ENCODE measurements around the gene WDR89. TPM values are rescaled to one million over a fixed set of nuclear protein-coding genes. Genes with fewer than 3 reads are reported as not detected.

The WDR89 gene
- 10 to 100 TPM; 10.1 to 17.9 TPM for total RNA-seq
- 1 to 10 TPM; 7.0 to 7.4 TPM for polyA plus RNA-seq
- long read RNA-seq, donor 1, transcript WDR89-204 (1 exons, 2,935 nt): major isoform, 8 of 20 reads
- long read RNA-seq, donor 1, partial matches to known transcripts: 0 of 20 reads
- long read RNA-seq, donor 1, other reads (novel, unspliced or antisense): 11 of 20 reads
- long read RNA-seq, donor 2, transcript WDR89-204 (1 exons, 2,935 nt): major isoform, 6 of 6 reads
- long read RNA-seq, donor 2, partial matches to known transcripts: 0 of 6 reads
- long read RNA-seq, donor 2, other reads (novel, unspliced or antisense): 0 of 6 reads
- long read RNA-seq, donor 3, transcript WDR89-204 (1 exons, 2,935 nt): major isoform, 5 of 5 reads
- long read RNA-seq, donor 3, partial matches to known transcripts: 0 of 5 reads
- long read RNA-seq, donor 3, other reads (novel, unspliced or antisense): 0 of 5 reads
- long read RNA-seq, donor 4, transcript WDR89-204 (1 exons, 2,935 nt): major isoform, 10 of 10 reads
- long read RNA-seq, donor 4, partial matches to known transcripts: 0 of 10 reads
- long read RNA-seq, donor 4, other reads (novel, unspliced or antisense): 0 of 10 reads
- long read RNA-seq, donor 5, transcript WDR89-204 (1 exons, 2,935 nt): major isoform, 17 of 40 reads
- long read RNA-seq, donor 5, partial matches to known transcripts: 13 of 40 reads
- long read RNA-seq, donor 5, other reads (novel, unspliced or antisense): 10 of 40 reads

- 0% methylated on average over 60 of the region's 60 CpGs for WGBS, 2 donors
- peak; percentile 96 for ATAC-seq (ENCODE audit: insufficient read depth, low FRiP score)
- no peak for TF ChIP-seq CTCF (IDR thresholded peaks at IDR 0.05; ENCODE audit: control extremely low read depth, extremely low read depth)
Measured at GRCh38 chr14:63641473-63642228, at the start of gene WDR89. Gene WDR89 (minus strand): TSS chr14:63641871. CDS start chr14:63599942, 41,929 bp downstream.

GRCh38 chr14:63689132-63689531 is 47.5 kb upstream of the WDR89 start:
- Histone ChIP-seq H3K4me3 (no peak overlapping the region), H3K27me3 (ENCODE audit: control insufficient read depth in 3 of 3, insufficient read depth in 3 of 3, low read length in 2 of 3) (no peaks in the 10 kb centered on the region), H3K9me3 (ENCODE audit: control insufficient read depth in 4 of 4, insufficient read depth in 3 of 4, low read length in 3 of 4) (no peaks in the 10 kb centered on the region), H3K9ac (ENCODE audit: insufficient read depth in 1 of 2, low read length in 2 of 2) (no peak overlapping the region), H3K27ac (ENCODE audit: low read depth in 1 of 2, low read length in 1 of 2) (no peak overlapping the region), H3K36me3 (ENCODE audit: control insufficient read depth in 4 of 4, insufficient read depth in 4 of 4, low read length in 4 of 4) (peaks cover 0 to 8% (median 2%) of the 10 kb centered on the region in 4 donors), H3K4me1 (ENCODE audit: control insufficient read depth in 5 of 5, insufficient read depth in 5 of 5, low read length in 5 of 5) (no peaks in the 10 kb centered on the region)
- WGBS, 2 donors: 90 to 94% methylated on average over 3 of the region's 3 CpGs
- DNase-seq: no peak
- no peak for TF ChIP-seq CTCF (IDR thresholded peaks at IDR 0.05; ENCODE audit: control extremely low read depth, extremely low read depth)
- ATAC-seq (ENCODE audit: insufficient read depth, low FRiP score): no peak

More at GRCh38 chr14:63641473-63642228, at the start of gene WDR89:
- Histone ChIP-seq H3K36me3 (ENCODE audit: control insufficient read depth in 4 of 4, insufficient read depth in 4 of 4, low read length in 4 of 4) (peaks cover 0 to 4% (median 2%) of the 10 kb centered on the region in 4 donors), H3K9ac (ENCODE audit: insufficient read depth in 1 of 2, low read length in 2 of 2) (peak within 1 kb of the TSS; percentile 82 to 96), H3K27ac (ENCODE audit: low read depth in 1 of 2, low read length in 1 of 2) (peak within 1 kb of the TSS; percentile 89 to 95), H3K9me3 (ENCODE audit: control insufficient read depth in 4 of 4, insufficient read depth in 3 of 4, low read length in 3 of 4) (no peaks in the 10 kb centered on the region), H3K4me3 (peak within 1 kb of the TSS; percentile 51), H3K4me1 (ENCODE audit: control insufficient read depth in 5 of 5, insufficient read depth in 5 of 5, low read length in 5 of 5) (peaks cover 0 to 7% (median 0%) of the 10 kb centered on the region in 5 donors), H3K27me3 (ENCODE audit: control insufficient read depth in 3 of 3, insufficient read depth in 3 of 3, low read length in 2 of 3) (no peaks in the 10 kb centered on the region)
- peak; percentile 99 to 100 (median 100) for DNase-seq

DNA sequence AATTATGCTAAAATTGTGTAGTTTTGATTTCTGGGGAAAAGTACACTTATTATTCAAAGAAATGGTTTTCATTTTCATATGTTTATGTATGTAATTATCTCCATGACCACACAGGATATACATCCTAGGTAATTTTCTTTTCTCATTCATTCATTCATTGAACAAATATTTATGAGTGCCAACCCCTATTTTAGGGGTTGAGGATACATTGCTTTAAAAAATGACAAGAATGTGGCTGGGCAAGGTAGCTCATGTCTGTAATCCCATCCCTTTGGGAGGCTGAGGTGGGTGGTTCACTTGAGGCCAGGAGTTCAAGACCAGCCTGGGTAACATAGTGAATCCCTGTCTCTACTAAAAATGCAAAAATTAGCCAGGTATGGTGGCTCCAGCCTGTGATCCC is 45.3 kb upstream of the WDR89 start:
- H3K36me3 ChIP-seq (ENCODE audit: control insufficient read depth in 4 of 4, insufficient read depth in 4 of 4, low read length in 4 of 4): peaks cover 0 to 8% (median 2%) of the 10 kb centered on the region in 4 donors
- H3K9me3 ChIP-seq (ENCODE audit: control insufficient read depth in 4 of 4, insufficient read depth in 3 of 4, low read length in 3 of 4): no peaks in the 10 kb centered on the region
- no peak overlapping the region for H3K4me3 ChIP-seq
- TF ChIP-seq CTCF (IDR thresholded peaks at IDR 0.05; ENCODE audit: control extremely low read depth, extremely low read depth): no peak
- no peaks in the 10 kb centered on the region for H3K4me1 ChIP-seq (ENCODE audit: control insufficient read depth in 5 of 5, insufficient read depth in 5 of 5, low read length in 5 of 5)
- H3K27ac ChIP-seq (ENCODE audit: low read depth in 1 of 2, low read length in 1 of 2): no peak overlapping the region
- DNase-seq (no peak), ATAC-seq (ENCODE audit: insufficient read depth, low FRiP score) (no peak)
- no peaks in the 10 kb centered on the region for H3K27me3 ChIP-seq (ENCODE audit: control insufficient read depth in 3 of 3, insufficient read depth in 3 of 3, low read length in 2 of 3)
- H3K9ac ChIP-seq (ENCODE audit: insufficient read depth in 1 of 2, low read length in 2 of 2): no peak overlapping the region
